Mesothelial cell of epicardium (in vitro differentiated cells): ENCODE results near the gene AGPAT3. TPM values are rescaled to one million over a fixed set of nuclear protein-coding genes. Genes with fewer than 3 reads are reported as not detected.

Source experiments
- DNase-seq, 2 experiments: peaks; one replicate each; pipeline ENCODE4 v3.0.0; 2021; ENCODE audit warnings: low spot score in 2 of 2; ENCODE audit not compliant: unreplicated experiment in 2 of 2
- H3K27ac Mint-ChIP-seq: 2 replicates; pipeline ENCODE4 v1.8.0; 2021; ENCODE audit warnings: mixed read lengths
- H3K27me3 Mint-ChIP-seq: 2 replicates; pipeline ENCODE4 v1.8.0; 2021; ENCODE audit warnings: low read depth, mixed read lengths
- H3K36me3 Mint-ChIP-seq: 2 replicates; pipeline ENCODE4 v1.8.0; 2021; ENCODE audit warnings: mixed read lengths
- H3K4me1 Mint-ChIP-seq: 2 replicates; pipeline ENCODE4 v1.8.0; 2021; ENCODE audit warnings: mixed read lengths
- H3K4me3 Mint-ChIP-seq: 2 replicates; pipeline ENCODE4 v1.8.0; 2021; ENCODE audit warnings: mild to moderate bottlenecking, moderate library complexity, mixed read lengths
- H3K9me3 Mint-ChIP-seq: 2 replicates; pipeline ENCODE4 v1.8.0; 2021; ENCODE audit warnings: mixed read lengths
- total RNA-seq: library from RNA; stranded (reverse); gene quantifications from 3 replicates; pipeline ENCODE4 v1.2.1, GENCODE V29; 2021
- TF ChIP-seq, protein P1 (sequence below): fragments of 200-600 bp; sonication (generic); IDR thresholded peaks from one replicate; pipeline ENCODE4 v1.5.0; 2021; ENCODE audit warnings: antibody characterized with exemption; ENCODE audit not compliant: unreplicated experiment

AGPAT3 gene
- total RNA-seq, 1 donor from 2014 or later = 71.0 TPM

DNA sequence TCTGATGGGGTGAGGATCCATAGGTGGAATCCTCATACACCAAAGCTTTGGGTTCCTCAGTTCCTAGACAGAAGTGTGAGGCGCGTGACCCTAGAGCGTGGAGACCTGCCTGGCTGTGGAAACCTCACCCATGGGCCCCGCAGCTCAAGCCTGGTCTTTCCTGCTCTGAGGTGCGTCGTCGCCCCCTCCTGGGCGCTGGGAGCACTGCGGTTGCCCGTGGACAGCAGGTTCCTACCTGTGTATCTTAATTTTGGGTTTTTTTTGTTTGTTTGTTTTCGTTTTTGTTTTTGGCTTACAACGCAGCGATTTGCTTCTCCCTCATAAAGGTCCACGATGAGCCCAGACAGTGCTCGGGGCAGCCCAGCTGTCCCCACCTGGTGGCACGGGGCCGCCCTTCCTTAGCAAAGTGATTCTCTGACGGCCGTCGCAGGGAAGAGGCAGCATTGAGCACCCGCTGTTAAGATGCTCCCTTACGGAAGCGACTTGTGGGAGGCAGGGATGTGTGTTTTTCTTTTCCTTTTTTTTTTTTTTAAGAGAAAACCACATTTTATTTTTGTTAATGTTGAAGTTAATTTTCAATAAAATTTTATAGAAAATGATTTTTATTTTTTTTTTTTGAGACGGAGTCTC, 110.6 kb downstream of the AGPAT3 start:
- peaks cover 7% of the 10 kb centered on the region for H3K36me3 Mint-ChIP-seq
- no peak overlapping the region for H3K27ac Mint-ChIP-seq
- no peaks in the 10 kb centered on the region for H3K4me1 Mint-ChIP-seq
- no peaks in the 10 kb centered on the region for H3K9me3 Mint-ChIP-seq
- no peaks in the 10 kb centered on the region for H3K27me3 Mint-ChIP-seq
- peak; percentile 53 to 89 for DNase-seq
- no peak overlapping the region for H3K4me3 Mint-ChIP-seq
- TF ChIP-seq, protein P1, sequence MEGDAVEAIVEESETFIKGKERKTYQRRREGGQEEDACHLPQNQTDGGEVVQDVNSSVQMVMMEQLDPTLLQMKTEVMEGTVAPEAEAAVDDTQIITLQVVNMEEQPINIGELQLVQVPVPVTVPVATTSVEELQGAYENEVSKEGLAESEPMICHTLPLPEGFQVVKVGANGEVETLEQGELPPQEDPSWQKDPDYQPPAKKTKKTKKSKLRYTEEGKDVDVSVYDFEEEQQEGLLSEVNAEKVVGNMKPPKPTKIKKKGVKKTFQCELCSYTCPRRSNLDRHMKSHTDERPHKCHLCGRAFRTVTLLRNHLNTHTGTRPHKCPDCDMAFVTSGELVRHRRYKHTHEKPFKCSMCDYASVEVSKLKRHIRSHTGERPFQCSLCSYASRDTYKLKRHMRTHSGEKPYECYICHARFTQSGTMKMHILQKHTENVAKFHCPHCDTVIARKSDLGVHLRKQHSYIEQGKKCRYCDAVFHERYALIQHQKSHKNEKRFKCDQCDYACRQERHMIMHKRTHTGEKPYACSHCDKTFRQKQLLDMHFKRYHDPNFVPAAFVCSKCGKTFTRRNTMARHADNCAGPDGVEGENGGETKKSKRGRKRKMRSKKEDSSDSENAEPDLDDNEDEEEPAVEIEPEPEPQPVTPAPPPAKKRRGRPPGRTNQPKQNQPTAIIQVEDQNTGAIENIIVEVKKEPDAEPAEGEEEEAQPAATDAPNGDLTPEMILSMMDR = peak; percentile 66

DNA sequence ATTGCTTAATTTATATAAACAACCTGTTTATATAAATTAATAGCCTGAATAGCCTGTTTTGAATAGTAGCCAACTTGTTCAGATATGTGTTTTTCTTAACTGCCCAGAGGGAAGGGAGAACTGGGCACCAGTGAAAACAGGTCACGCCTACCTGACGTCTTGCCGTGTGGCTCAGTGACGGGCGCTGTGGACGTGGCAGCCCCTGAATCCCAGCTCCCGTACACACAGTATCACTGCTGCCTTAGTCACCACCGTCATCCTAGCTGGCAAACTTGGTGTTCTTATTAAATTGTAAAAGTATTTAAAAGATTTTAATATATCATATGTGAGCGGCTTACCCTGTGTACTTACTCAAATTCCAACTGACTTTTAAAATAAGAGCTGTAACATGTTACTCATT, 111.6 kb downstream of the AGPAT3 start:
- no peak overlapping the region for H3K4me3 Mint-ChIP-seq
- TF ChIP-seq, protein P1 = no peak
- peaks cover 11% of the 10 kb centered on the region for H3K36me3 Mint-ChIP-seq
- no peaks in the 10 kb centered on the region for H3K27me3 Mint-ChIP-seq
- H3K27ac Mint-ChIP-seq = no peak overlapping the region
- no peaks in the 10 kb centered on the region for H3K4me1 Mint-ChIP-seq
- no peak for DNase-seq
- no peaks in the 10 kb centered on the region for H3K9me3 Mint-ChIP-seq

DNA sequence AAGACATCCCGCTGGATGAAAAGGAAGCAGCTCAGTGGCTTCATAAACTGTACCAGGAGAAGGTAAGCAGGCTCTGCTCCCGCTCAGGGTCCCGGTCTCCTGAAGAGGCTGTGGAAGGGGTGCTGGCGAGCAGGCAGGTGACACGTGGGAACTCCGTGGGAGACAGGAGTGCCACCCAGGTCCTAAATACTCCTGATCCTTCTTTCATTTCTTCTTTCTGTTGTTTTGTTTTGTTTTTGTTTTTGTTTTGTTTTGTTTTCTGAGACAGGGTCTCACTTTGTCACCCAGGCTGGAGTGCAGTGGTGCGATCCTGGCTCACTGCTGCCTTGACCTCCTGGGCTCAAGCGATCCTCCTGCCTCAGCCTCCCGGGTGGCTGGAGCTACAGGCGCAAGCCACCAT, 113.0 kb downstream of the AGPAT3 start:
- TF ChIP-seq, protein P1 = no peak
- Mint-ChIP-seq H3K4me3 (no peak overlapping the region), H3K27me3 (no peaks in the 10 kb centered on the region), H3K4me1 (no peaks in the 10 kb centered on the region), H3K9me3 (no peaks in the 10 kb centered on the region), H3K27ac (no peak overlapping the region), H3K36me3 (peaks cover 9% of the 10 kb centered on the region)
- no peak for DNase-seq

DNA sequence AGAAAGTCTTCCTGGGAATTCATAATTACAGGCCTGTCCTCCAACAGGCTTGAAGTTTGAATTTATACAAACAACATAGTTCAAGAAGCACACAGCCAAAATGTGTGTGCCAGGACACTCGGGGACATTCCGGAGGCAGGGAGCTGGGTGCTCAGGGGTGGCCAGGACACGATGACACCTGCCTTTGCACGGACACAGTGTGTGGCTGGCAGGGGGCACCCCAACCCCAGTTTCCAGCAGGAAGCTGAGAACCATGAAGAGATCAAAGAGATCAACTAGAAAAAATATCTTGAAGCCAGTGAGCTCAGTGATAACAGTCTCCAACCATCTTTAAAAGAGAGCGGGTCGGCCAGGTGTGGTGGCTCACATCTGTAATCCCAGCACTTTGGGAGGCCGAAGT, 114.6 kb downstream of the AGPAT3 start:
- DNase-seq = no peak
- H3K36me3 Mint-ChIP-seq = peaks cover 9% of the 10 kb centered on the region
- H3K4me1 Mint-ChIP-seq = no peaks in the 10 kb centered on the region
- no peaks in the 10 kb centered on the region for H3K27me3 Mint-ChIP-seq
- H3K9me3 Mint-ChIP-seq = no peaks in the 10 kb centered on the region
- no peak overlapping the region for H3K27ac Mint-ChIP-seq
- TF ChIP-seq, protein P1 = no peak
- H3K4me3 Mint-ChIP-seq = no peak overlapping the region

DNA sequence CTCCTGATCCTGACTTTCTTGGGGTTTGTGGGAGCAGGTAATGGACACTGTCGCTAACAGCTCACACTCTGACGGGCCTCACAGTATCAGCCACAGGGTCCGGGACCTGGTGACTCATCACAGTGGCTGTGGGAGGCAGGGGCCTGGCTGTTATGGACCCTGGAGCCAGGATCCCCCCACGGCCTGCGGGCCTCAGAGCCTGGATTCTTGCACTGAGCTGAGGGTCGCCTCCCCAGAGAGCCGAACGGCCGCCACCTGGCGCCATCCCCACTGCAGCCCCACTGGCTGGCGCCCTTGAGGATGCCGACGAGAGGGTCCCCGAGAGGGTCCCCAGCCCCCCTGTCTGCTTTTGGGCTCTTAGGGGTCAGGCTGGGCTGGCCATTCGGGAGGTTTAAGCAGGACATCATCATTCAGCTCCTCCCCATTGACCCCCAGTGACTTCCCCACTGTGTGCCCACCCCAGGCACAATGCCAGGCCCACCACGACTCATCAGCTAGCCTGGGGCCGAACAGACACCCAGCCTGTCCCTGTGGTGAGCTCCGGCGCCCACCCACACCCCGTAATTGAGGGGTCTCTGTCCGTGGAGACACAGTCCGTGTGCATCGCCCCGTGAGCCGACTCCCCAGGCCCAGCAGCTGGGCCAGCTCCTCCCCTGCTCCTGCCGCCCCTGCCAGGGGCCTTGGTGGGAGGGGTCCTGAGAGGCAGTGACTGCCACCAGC, 116.3 kb downstream of the AGPAT3 start:
- H3K4me3 Mint-ChIP-seq = no peak overlapping the region
- no peak overlapping the region for H3K27ac Mint-ChIP-seq

More for the DNA sequence above, 116.3 kb downstream of the AGPAT3 start:
- DNase-seq = no peak
- Mint-ChIP-seq H3K27me3 (no peaks in the 10 kb centered on the region), H3K4me1 (peaks cover 8% of the 10 kb centered on the region), H3K9me3 (no peaks in the 10 kb centered on the region), H3K36me3 (peaks cover 9% of the 10 kb centered on the region)
- TF ChIP-seq, protein P1 = no peak
